PC-3 (cell line): Measurements from ENCODE around the gene SLC12A5. TPM values are rescaled to one million over a fixed set of nuclear protein-coding genes. Genes with fewer than 3 reads are reported as not detected.

ENCODE experiments used
- ATAC-seq: fragments of 200-7000 bp; cut with Tn5 transposase; 2 replicates; pipeline ENCODE4 v1.9.1; 2020; ENCODE audit warnings: mild to moderate bottlenecking, moderate library complexity
- Bru-seq: library from RNA; stranded (reverse); fragments of 400-500 nt; gene quantifications from one replicate; lab custom pipeline; 2021; lab: Mats Ljungman, UMichigan
- BruChase-seq, 2 experiments: library from RNA; stranded (reverse); fragments of 400-500 nt; gene quantifications; one replicate each; lab custom pipeline; 2021; lab: Mats Ljungman, UMichigan
- BruUV-seq: library from RNA; stranded (reverse); fragments of 400-500 nt; replicated peaks from 2 replicates; lab custom pipeline; 2021; lab: Mats Ljungman, UMichigan
- CTCF ChIA-PET: fragments of 300-600 bp; sonication (Branson Sonifier 250); formaldehyde crosslinking; loops from one replicate; lab custom pipeline; 2022; ENCODE audit warnings: antibody characterized with exemption; lab: Charles Lee
- POLR2A ChIA-PET: fragments of 300-600 bp; sonication (Branson Sonifier 250); formaldehyde crosslinking; loops from one replicate; lab custom pipeline; 2022; ENCODE audit warnings: antibody characterized with exemption; ENCODE audit not compliant: unreplicated experiment; lab: Charles Lee
- DNase-seq: peaks from one replicate; pipeline ENCODE4 v3.0.0-alpha.2; 2015
- H2AFZ ChIP-seq: fragments of 300-600 bp; sonication (generic); 2 replicates; pipeline ENCODE4 v1.6.0; 2016; ENCODE audit warnings: antibody characterized with exemption, low read length
- H3F3A ChIP-seq: fragments of 300-600 bp; sonication (generic); one replicate; pipeline ENCODE4 v1.6.0; 2017; ENCODE audit warnings: antibody characterized with exemption, low read length, control low read depth, mild to moderate bottlenecking; ENCODE audit not compliant: unreplicated experiment
- H3K27ac ChIP-seq: fragments of 300-600 bp; sonication (generic); 2 replicates; pipeline ENCODE4 v1.5.1; 2016; ENCODE audit warnings: mild to moderate bottlenecking, low read length
- H3K27me3 ChIP-seq: fragments of 300-600 bp; sonication (generic); 2 replicates; pipeline ENCODE4 v1.6.1; 2016; ENCODE audit warnings: low read length, mixed read lengths
- H3K36me3 ChIP-seq: fragments of 300-600 bp; sonication (generic); 2 replicates; pipeline ENCODE4 v1.6.1; 2016; ENCODE audit warnings: low read depth, mixed run types, low read length, mixed read lengths
- H3K4me1 ChIP-seq: fragments of 300-600 bp; sonication (generic); 2 replicates; pipeline ENCODE4 v1.5.1; 2016; ENCODE audit warnings: low read length; ENCODE audit not compliant: insufficient read depth
- H3K4me2 ChIP-seq: fragments of 300-600 bp; sonication (generic); 2 replicates; pipeline ENCODE4 v1.6.0; 2016; ENCODE audit warnings: low read length
- H3K4me3 ChIP-seq: fragments of 300-600 bp; sonication (generic); 2 replicates; pipeline ENCODE4 v1.5.1; 2016; ENCODE audit warnings: mild to moderate bottlenecking, low read length, mixed read lengths
- H3K79me2 ChIP-seq: fragments of 300-600 bp; sonication (generic); 2 replicates; pipeline ENCODE4 v1.6.1; 2017; ENCODE audit warnings: low read length, mixed read lengths
- H3K9ac ChIP-seq: fragments of 300-600 bp; sonication (generic); 2 replicates; pipeline ENCODE4 v1.6.0; 2016; ENCODE audit warnings: mild to moderate bottlenecking, low read length
- H3K9me2 ChIP-seq: fragments of 300-600 bp; sonication (generic); replicated peaks from 2 replicates; pipeline ENCODE4 v1.6.1; 2016; ENCODE audit warnings: mixed run types, low read length, mixed read lengths
- H3K9me3 ChIP-seq: fragments of 300-600 bp; sonication (generic); 2 replicates; pipeline ENCODE4 v1.6.1; 2016; ENCODE audit warnings: low read length, mixed read lengths
- H4K20me1 ChIP-seq: fragments of 300-600 bp; sonication (generic); 2 replicates; pipeline ENCODE4 v1.6.1; 2016; ENCODE audit warnings: low read length, mixed read lengths
- CTCF ChIP-seq: fragments of 300-600 bp; sonication (generic); conservative IDR thresholded peaks from 2 replicates; pipeline ENCODE4 v1.5.1; 2017; ENCODE audit warnings: antibody characterized with exemption, low read depth, mild to moderate bottlenecking, low read length
- EZH2 ChIP-seq: fragments of 300-600 bp; sonication (generic); IDR thresholded peaks from one replicate; pipeline ENCODE4 v1.6.1; 2017; ENCODE audit warnings: antibody characterized with exemption, mild to moderate bottlenecking, low read length; ENCODE audit not compliant: unreplicated experiment
- EZH2phosphoT487 ChIP-seq: fragments of 300-600 bp; sonication (generic); IDR thresholded peaks from 2 replicates; pipeline ENCODE4 v1.6.1; 2018; ENCODE audit warnings: mild to moderate bottlenecking, antibody characterized with exemption, low read length, borderline replicate concordance
- intact Hi-C: fragments of 100-400 bp; cut with micrococcal nuclease; formaldehyde crosslinking; loops from 2 replicates; pipeline ENCODE4 v1.9.0; 2023
- long read RNA-seq: library from polyadenylated mRNA; unstranded; transcript quantifications from one replicate; pipeline ENCODE4 v2.0.0, GENCODE V29; 2021; ENCODE audit not compliant: unreplicated experiment
- total RNA-seq: library from RNA; depleted of rRNA; stranded (reverse); fragments of >200 nt; gene quantifications from 2 replicates; pipeline ENCODE4 v1.2.3, GENCODE V29; 2014; rRNA removed

Gene SLC12A5
- 2.4 TPM in 1 of 2 replicates, not detected in the other for total RNA-seq
- percentile 20 among the genes with signal in this experiment for Bru-seq, nascent RNA
- BruChase-seq, experiment 1, labeled RNA remaining after a 6-hour chase, result percentile 24 among the genes with signal in this experiment
- percentile 27 among the genes with signal in this experiment for BruChase-seq, experiment 2, labeled RNA remaining after a 2-hour chase
- long read RNA-seq, transcript SLC12A5-219 (2 exons, 401 nt), result major isoform, 5 of 7 reads
- long read RNA-seq, partial matches to known transcripts, result 0 of 7 reads
- long read RNA-seq, other reads (novel, unspliced or antisense), result 1 of 7 reads

- Histone ChIP-seq H4K20me1 (no peaks in the 10 kb centered on the region), H3K9me2 (no peaks in the 10 kb centered on the region), H3K9me3 (no peaks in the 10 kb centered on the region), H3K27ac (no peak within 1 kb of the TSS), H2AFZ (no peak within 1 kb of the TSS), H3K4me2 (no peak within 1 kb of the TSS), H3K79me2 (no peaks in the 10 kb centered on the region), H3K36me3 (no peaks in the 10 kb centered on the region), H3K4me1 (0 out of 2 replicates have a peak, but pooled peaks cover 4% of the 10 kb centered on the region), H3K9ac (no peak within 1 kb of the TSS), H3F3A (no peaks in the 10 kb centered on the region), H3K27me3 (peaks cover 37% of the 10 kb centered on the region), H3K4me3 (no peak within 1 kb of the TSS)
- no TSS peak for BruUV-seq
- intact Hi-C loops, result loop anchor here (10.0 kb wide), 2 partner anchors 146 to 406 kb away; no protein-coding TSS in a partner anchor
- CTCF ChIA-PET, result no interaction called here
- no peak for DNase-seq
- TF ChIP-seq EZH2 (no peak), EZH2phosphoT487 (no peak), CTCF (no peak)
- no peak for ATAC-seq
- POLR2A ChIA-PET, result interaction anchor here (0.7 kb wide), 1 partner anchor 250 kb away, joined by 3 read pairs; no protein-coding TSS in a partner anchor
Observed at GRCh38 chr20:46028772-46029371, at the start of gene SLC12A5. SLC12A5 (plus strand) TSS chr20:46029215; CDS start chr20:46029345, 130 bp downstream.

- BruUV-seq, result no TSS peak
- CTCF ChIA-PET, result no interaction called here
- no peak overlapping the region for H3K27ac ChIP-seq
- ATAC-seq (no peak), DNase-seq (no peak)
- no peak for TF ChIP-seq EZH2phosphoT487
- no peak for TF ChIP-seq EZH2
- no peak for TF ChIP-seq CTCF
- no peaks in the 10 kb centered on the region for H3K36me3 ChIP-seq
- H3K4me3 ChIP-seq, result no peak overlapping the region
- peaks cover 8% of the 10 kb centered on the region for H3K4me1 ChIP-seq
- H2AFZ ChIP-seq, result no peak overlapping the region
- no peaks in the 10 kb centered on the region for H3K9me3 ChIP-seq
- H3K27me3 ChIP-seq, result no peaks in the 10 kb centered on the region
- no peaks in the 10 kb centered on the region for H4K20me1 ChIP-seq
- H3K9ac ChIP-seq, result no peak overlapping the region
- no peaks in the 10 kb centered on the region for H3F3A ChIP-seq
- POLR2A ChIA-PET, result no interaction called here
- H3K4me2 ChIP-seq, result no peak overlapping the region
- no peaks in the 10 kb centered on the region for H3K79me2 ChIP-seq
- intact Hi-C loops, result no loop called here
- H3K9me2 ChIP-seq, result no peaks in the 10 kb centered on the region
Observed at GRCh38 chr20:45981261-45981660, 47.8 kb upstream of the SLC12A5 start.
